GM21825 (cell line): ENCODE results near the gene GPR42.
"Not testable (repeated sequence)": the region's sequence is repeated elsewhere in the genome, so short reads cannot be mapped to it uniquely, and the experiment has no call there.

Experiments
- ATAC-seq: cut with Tn5 transposase; IDR thresholded peaks from one replicate; pipeline ENCODE4 v1.9.1; 2021; ENCODE audit warnings: mild to moderate bottlenecking, moderate library complexity; ENCODE audit not compliant: unreplicated experiment

GPR42 gene

DNA sequence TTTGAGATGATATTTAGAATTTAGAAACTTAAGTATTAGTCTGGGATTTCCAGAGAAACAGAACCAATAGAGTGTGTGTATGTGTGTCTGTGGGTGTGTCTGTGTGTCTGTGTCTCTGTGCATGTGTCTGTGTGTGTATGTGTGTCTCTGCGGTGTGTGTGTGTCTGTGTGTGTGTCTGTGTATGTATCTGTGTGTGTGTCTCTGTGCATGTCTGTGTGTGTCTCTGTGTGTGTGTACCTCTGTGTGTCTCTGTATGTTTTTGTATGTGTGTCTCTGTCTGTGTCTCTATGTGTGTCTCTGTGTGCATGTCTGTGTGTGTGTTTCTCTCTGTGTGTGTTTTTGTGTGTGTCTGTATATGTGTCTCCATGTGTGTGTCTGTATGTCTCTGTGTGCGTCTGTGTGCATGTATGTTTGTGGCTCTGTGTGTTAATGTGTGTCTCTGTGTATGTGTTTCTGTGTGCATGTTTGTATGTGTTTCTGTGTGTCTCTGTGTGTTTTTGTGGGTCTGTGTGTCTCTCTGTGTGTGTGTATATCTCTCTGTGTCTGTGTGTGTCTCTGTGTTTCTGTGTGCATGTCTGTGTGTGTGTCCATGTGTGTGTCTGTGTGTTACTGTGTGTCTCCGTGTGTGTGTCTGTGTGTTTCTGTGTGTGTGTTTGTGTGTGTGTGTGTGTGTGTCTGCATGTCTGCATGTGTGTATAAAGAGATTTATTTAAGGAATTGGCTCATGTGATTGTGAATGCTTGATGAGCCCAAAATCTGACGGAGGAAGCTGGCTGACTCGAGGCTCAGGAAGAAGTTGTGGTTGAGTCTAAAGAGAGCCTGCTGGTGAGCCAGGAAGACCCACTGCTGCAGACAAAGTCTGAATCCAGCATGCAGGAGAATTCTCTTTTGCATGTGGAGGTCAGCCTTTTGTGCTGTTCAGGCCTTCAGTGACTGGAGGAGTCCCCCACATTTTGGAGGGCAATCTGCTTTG, 22.2 kb downstream of the GPR42 start:
- ATAC-seq: no peak

DNA sequence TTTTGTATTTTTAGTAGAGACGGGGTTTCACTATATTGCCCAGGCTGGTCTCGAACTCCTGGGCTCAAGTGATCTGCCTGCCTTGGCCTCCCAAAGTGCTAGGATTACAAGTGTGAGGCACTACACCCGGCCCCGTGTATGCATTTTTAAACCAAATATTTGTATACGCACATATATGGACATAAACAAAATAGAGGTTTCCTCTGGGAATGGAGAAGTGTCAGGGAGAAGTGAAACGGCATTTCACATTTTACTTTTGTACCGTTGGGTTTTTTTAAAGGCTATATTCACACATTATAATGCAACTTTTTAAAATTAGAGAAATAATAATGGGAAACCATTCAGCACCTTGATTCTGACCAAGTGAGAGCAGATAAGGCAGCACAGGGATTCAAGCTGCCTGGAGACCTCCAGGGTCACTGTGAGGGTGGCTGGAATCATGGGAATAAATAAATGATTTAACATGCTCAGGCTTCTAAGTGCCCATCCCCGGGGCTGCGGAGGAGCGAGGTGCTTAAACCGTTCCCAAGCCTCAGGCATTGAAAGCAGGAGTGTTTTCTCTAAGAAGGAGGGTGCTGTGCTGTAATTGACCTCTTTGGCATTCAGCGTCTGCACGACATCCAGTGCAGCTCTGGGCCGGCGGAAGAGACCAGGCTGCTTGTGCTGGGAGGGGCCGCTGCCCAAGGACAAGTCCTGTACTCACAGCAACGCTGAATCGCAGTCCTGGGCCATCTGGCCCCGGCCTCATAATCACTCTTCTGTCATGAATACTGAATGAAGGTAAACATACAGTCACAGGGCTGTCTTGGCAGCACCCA, 24.7 kb downstream of the GPR42 start:
- no peak for ATAC-seq

DNA sequence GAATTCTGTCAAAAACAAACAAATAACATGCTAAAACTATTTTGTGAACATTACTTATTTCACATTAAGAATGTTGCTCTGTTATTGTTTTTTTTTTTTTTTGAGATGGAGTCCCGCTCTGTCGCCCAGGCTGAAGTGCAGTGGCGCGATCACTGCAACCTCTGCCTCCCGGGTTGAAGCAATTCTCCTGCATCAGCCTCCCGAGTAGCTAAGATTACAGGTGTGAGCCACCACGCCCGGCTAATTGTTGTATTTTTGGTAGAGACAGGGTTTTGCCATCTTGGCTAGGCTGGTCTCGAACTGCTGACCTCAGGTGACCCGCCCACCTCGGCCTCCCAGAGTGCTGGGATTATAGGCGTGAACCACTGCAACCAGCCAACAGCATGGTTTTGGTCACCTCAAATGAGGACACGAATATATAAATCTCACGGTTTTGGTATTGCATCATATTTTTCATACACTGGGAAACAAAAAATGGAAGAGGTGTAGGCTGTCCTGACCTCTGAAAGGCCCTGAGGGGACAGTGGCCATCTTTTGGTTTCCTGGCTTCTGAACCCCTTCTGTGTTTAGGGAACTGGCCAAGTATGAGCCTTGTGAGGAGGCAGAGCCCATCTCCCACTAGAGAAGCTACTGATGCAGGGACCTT, 25.5 kb downstream of the GPR42 start:
- ATAC-seq: no peak

DNA sequence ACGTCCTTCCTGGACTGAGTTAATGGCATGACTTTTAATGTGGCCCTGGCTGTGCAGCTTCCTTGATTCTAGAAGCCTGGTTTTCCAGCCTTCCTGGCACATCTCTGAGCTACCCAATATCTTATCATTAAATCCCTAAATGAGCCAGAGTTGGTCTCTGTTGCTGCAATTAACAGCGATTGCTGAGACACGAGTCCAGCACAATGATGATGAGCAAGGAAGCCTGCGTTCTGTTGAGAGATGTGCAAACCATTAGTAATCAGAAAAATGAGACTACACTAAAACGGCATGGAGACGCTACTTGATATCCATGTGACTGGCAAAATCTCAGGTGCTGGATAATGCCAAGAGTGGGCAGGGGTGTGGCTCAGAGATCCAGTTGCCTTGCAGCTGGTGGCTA, 26.2 kb downstream of the GPR42 start:
- ATAC-seq: no peak

DNA sequence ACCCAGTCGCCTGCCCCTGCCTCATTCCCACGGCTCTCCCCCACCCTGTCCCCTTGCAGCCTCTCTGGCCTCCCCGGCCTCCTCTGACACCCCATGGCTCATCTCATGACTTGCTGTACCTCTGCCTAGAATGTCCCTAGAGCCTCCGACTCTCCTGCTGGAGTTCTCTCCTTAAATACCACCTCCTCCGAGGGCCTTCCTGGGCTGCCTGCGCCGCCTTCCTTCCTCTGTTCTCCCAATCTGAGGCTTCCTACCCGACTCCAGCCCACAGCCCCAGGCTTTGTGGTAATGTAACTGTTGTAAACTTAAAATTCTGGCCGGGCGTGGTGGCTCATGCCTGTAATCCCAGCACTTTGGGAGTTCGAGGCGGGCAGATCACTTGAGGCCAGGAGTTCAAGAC, 27.7 kb downstream of the GPR42 start:
- ATAC-seq: no peak

DNA sequence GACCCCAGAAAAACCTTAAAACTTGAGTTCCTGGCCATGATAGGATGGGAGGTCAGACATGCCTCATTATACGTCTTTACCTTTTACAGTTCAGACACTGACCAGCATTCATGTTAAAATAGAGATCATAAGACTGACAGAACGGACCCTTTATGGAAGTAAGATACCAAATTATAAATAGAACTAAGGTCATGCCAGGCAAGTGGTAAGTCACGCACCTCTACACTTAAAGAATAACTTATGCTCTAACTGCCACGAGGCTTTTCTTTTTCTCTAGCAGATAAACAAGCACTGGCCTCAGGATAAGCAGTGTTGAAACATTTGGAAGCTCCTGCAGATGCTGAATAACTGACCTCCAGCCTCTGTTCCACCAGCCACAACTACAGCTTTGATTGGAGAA, 28.4 kb downstream of the GPR42 start:
- ATAC-seq: no peak

DNA sequence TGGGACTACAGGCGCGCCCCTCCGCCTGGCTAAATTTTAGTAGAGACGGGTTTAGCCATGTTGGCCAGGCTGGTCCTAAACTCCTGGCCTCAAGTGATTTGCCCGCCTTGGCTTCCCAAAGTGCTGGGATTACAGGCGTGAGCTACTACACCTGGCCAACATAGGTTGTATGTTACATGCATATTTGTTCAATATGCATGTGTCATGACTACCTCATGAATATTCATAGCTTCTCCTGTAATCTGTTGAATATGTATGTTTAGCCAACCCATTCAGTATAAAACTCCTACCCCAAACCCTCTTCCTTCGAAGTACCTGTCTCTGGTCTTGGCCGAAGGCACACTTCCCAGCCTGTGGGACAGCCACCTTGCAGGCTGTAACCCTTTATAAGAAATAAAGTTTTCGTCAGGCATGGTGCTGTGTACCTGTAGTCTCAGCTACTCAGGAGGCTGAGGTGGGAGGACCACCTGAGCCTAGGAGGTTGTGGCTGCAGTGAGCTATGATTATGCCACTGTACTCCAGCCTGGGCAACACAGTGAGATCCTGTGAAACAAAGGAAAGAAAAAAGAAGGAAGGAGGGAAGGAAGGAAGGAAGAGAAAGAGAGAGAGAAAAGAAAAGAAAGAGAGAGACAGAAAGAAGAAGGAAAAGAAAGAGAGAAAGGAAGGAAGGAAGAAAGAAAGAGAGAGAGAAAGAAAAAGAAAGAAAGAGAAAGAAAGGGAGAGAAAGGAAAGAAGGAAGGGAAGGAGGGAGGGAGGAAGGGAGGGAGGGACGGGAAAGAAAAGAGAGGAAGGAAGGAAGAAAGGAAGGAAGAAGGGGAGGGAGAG, 29.3 kb downstream of the GPR42 start:
- ATAC-seq: no peak

DNA sequence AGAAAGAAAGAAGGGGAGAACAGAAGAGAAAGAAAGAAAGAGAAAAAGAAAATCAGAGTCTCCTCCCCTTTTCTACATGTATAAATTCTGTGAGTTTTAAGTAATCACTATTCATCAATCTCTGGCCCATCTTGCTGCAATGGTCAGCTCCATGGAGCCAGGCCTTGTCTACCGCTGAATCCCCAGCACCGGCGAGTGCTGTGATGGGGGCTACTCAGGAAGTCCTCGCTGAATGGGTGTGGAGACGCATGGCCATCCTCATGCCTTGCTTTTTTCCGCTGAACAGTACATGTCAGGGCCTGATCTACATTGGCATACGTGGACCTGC, 29.9 kb downstream of the GPR42 start:
- no peak for ATAC-seq

DNA sequence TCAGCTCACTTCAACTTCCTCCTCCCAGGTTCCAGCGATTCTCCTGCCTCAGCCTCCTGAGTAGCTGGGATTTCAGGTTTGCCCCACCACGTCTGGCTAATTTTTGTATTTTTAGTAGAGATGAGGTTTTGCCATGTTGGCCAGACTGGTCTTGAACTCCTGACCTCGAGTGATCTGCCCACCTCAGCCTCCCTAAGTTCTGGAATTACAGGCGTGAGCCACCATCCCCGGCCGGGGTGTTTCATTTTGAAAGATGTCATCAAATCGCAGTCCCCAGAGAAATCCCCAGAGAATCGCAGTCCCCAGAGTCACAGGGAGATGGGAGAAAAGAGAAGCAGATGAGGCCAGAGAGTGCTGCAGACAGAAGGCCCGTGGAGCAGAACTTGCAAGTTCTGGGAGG, 30.5 kb downstream of the GPR42 start:
- ATAC-seq: not testable (repeated sequence)

DNA sequence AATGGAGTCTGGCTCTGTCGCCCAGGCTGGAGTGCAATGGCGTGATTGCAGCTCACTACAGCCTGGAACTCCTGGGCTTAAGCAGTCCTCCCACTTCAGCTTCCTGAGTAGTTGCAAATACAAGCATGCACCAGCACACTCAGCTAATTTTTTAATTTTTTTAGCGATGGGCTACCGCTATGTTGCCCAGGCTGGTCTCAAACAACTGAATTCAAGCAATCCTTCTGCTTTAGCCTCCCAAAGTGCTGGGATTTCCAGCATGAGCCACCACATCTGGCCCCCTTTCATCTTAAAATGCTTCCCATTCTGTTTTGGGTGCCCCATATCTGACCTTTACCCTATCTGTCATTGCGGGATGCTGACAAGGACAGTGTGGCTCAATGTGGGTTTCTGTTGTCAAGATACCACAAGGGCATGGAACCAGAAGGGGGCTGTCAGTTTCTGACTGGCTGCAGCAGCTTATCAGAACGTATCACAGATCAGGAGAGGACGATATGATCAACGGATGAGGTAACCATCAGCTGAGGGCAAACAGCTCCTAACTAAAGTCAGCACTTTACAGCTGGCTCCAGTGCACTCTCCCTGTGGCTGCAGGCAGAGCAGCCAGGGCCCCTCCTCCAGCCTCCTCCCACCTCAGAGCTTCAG, 32.4 kb downstream of the GPR42 start:
- ATAC-seq: no peak

DNA sequence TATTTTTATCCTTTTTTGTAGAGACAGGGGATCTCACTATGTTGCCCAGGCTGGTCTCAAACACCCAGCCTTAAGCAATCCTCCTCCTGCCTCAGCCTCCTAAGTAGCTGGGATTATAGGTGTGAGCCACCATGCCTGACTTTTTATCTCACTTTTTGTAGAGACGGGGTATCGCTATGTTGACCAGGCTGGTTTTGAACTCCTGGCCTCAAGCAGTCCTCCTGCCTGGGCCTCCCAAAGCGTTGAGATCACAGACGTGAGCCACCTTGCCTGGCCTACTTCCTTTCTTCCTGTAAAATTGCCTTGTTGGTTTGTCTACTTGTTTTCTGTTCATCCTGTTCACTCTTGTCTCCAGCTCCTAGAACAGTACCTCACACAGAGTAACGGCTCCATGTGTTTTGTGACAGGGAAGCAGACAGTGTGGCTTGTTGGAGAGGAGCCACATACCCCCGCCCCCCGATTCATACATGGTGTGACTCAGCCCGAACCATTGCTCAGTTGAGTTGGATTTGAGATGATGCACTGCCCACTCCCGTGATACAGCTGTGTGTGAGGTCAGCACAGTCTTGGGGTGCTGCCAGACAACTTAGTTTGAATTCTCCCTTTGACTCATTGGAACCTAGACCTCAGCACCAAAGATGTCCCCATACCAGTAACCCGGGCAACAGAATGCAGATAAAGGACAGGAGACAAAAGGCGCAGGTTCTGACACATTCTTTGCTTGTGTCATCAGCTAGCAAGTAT, 34.2 kb downstream of the GPR42 start:
- no peak for ATAC-seq

DNA sequence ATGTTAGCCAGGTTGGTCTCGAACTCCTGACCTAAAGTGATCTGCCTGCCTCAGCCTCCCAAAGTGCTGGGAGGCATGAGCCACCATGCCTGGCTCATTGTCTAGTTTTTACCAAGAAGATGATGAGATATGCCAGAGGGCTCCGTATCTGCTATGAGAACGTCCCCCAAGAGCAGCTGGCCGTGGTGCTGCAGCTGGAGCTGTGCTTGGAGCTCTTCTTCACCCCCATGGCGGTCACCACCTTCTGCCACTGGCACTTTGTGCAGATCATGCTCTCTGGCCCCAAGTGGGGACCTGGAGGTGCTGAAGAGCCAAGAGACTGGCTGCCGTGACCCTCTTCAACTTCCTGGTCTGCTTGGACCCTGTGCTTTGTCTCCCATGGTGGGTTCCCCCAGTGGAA, 36.8 kb downstream of the GPR42 start:
- ATAC-seq: no peak

DNA sequence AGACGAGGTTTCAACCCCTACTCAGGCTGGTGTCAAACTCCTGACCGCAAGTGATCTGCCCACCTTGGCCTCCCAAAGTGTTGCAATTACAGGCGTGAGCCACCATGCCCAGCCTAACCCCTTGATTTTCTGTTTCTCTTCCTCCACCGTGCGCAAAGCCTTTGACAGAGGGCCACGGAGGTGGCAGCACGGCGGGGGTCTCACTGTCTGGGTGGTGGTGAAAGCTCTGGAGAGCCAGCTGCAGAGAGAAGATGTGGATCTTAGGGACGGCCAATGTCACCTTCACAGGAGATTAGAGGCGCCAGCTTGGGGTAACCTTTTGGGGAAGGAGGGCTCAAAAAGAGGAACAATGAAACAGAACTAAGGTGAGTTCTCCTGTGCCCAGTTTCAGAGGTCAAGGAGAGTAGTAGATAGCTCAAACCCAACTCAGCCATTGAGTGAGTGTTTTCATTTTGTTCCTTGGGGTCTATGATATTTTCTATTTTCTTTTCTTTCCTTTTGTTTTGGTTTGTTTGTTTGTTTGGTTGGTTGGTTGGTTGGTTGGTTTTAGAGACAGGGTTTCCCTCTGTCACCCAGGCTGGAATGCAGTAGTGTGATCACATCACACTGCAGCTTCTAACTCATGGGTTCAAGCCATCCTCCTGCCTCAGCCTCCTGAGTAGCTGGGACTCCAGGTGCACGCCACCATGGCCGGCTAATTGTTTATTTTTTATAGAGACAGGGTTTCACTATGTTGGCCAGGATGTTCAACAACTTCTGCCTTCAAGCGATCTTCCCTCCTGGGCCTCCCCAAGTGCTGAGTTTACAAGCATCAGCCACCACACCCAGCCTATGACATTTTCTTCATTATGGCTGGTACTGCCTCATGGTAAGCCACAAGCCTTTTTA, 37.7 kb downstream of the GPR42 start:
- peak; percentile 71 for ATAC-seq

DNA sequence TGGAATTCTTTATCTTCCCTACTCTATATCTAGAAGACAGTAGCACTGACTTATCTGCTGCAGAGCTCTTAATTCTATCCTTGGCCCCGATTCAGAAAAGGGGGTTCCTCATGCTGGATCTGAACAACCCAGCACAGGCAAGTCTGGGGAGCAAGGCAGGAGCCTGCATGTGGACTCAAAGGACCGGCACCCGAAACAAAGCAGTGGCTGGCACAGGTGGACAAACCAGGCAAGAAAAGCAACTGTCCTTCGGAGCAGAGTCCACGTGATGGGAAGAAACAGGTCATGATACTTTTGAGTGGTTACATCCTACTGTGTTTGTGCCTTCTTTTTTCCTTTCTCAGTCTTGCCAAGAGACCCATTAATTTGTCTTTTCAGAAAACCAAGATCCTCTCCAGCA, 38.3 kb downstream of the GPR42 start:
- ATAC-seq: no peak

DNA sequence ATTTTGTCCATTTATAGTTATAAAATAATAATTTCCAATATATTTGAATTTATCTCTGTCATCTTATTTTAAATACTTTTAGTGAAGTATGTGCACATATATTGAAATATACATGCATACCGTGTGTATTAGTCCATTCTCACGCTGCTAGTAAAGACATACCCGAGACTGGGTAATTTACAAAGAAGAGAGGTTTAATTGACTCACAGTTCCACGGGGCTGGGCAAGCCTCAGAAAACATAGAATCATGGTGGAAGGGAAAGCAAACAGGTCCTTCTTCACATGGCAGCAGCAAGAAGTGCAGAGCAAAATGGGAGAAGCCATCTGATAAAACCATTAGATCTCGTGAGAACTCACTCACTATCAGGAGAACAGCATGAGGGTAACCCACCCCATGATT, 39.6 kb downstream of the GPR42 start:
- no peak for ATAC-seq

DNA sequence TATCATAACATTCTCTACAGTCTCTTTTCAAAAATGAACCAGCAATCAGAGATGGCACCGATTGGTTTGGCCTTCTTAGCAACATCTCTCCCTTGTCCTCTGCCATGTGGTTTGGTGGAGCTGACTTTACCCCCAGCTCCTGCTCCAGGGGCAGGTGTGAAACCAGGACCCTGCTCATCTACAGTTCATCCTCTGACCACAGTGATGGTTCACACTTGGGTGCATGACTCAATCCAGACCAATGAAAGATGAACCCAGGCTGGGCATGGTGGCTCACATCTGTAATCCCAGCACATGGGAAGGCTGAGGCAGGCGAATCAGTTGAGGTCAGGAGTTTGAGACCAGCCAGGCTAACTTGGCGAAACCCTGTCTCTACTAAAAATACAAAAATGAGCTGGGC, 43.6 kb downstream of the GPR42 start:
- no peak for ATAC-seq

DNA sequence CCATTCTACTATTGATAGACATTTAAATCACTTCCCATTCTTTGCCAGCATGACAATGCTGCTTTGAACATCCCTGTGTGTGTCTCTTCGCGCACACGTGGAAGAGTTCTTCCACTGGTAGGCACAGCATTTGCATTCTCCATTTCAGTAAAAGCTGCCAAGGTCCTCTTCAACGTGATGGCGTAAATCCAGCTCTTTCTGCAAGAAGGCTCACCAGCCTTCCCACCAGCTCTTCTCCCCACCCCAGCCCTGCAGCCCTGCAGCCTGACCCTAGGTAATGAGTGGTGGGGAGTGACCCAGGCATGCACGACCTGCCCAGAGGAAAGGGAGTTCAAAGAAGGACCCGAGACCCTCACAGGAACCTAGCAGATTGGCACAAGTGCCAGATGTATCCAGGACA, 45.5 kb downstream of the GPR42 start:
- no peak for ATAC-seq

DNA sequence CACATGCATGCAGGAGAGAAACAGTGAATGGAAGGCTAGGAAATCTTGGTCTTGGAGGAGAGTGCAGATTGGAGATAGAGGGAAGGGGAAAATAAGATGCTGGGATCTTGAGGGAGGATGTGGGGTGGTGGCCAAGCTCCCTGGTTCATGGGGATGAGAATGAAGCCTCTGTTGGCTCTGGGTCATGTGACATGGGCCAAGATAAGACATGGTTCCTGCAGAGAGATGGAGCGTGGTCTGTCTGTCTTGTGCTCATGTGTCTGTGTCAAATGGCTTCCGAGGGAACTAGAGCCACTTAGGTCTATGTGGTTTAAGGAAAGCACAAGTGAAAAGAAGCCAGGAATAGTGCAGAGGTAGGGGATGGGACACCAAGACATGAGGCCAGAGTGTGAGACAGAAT, 46.4 kb downstream of the GPR42 start:
- ATAC-seq: no peak
